GM18498 (cell line): ENCODE measurements around the gene RASL10A.

Source experiments
- ATAC-seq: cut with Tn5 transposase; IDR thresholded peaks from one replicate; pipeline ENCODE4 v1.9.1; 2021; ENCODE audit warnings: mild to moderate bottlenecking, moderate library complexity; ENCODE audit not compliant: unreplicated experiment

The RASL10A gene

GRCh38 chr22:29270475-29271271, 44.8 kb downstream of the RASL10A start:
- ATAC-seq: no peak

DNA sequence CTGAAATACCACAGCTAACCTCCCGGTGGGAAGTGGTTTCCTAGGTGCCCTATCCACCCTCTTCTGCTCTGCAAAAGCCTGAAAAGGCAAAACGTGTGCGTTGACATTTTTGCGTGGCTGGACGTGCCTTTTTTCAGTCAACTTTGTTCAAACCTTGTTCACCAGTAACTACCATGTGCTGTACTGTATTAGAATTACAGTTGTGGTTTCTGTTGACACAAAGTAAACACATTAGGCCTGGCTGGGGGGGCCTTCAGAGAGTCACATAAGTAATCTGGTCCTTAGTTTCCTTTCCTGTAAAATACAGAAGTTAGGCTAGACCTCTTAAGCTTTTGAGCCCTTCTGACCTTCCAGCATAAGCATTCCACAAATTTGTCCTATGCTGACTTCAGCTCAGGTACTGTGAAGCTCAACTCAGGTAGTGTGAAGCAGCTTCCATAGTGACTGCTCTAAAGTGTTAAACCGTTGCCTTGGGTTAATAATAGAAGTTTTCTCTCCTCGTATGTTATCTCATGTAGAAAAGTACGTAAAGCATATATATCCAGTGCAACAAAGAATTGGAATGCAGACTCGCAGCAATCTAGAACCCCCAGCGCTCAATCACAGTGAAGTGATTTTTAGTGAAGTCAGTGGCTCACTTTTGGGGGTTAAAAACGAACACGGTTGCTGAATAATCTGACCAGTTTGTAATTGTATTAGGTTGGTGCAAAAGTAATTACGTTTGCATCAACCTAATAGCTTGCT, 45.6 kb downstream of the RASL10A start:
- no peak for ATAC-seq

DNA sequence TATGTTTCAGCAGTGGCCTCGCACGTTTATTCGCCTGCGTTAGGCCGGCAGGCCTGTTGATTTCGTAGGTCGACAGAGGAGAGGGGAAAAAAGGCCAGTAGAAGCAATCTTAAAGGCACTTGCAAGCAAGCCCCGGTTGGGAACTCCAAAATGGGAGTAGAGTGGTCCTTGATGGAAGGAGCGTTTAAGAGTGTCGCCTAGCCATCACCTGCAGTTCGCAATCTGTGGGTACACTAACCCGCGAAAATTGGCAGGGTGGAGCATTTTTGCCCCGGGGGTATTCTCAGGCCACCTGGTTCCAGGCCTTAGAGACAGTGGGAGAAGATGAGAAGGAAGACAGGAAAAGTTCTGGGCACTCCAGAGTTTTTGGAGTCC, 46.3 kb downstream of the RASL10A start:
- no peak for ATAC-seq

DNA sequence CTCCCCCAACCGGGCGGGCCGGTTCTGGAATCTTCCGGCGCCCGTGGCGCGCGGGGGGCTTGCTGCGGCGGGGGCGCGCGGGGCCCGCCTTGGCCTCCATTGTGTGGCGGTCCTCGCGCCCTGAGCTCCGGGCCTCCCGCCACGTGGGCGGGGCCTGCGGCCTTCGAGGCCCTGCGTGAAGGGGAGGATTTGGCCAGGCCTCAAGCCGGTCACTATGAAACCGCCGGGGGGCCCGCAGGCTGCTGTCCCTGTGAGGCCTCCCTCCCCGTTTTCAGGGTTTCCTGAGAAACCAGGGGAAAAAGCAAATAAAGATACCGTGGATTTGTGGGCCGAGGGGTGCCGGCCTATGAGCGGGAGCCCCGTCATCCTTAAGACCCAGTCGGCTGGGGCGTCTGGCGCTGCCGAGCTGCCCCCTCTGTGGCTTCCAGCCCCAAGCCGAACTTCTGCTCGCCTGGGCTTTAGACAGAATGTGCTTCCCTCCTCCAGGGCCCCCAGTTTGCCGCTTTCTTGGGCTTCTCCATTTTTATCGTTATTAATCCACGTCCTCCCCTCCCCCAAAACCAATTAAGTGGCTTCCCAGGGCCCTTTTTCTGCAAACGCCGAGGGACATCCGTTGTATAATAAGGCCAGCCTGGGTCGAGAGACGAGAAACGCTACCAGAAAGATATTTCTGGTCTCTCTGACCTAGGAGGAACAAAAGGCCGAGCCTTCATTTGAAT, 46.8 kb downstream of the RASL10A start:
- ATAC-seq: peak; percentile 28

DNA sequence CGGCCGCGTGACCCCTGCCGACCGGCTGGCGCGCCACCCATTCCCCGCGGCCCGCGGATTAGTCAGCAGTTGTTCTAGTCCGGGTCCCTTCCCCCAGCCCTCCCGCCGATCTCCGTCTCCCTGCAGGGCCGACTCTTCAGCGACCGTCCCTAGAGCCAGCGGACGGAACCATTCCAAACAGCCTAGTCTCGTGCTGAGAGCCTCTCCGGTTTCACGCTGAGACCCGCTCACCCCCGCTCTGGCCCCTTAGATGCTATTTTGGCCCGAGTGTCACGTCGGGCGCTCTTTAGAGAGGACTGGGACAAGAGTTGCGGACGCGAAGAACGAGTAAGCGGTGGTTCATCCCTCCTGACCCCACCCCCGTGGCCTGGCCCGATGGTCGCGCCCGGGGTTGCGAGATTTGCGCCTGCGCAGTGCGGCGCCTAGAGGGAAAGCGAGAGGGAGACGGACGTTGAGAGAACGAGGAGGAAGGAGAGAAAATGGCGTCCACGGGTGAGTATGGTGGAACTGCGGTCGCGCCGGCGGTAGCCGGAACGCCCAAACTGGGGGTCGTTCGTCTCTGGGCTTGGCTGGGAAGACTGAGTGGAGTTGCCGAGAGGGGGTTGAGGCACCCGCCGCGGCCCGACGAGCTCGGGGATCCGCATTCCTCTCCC, 47.5 kb downstream of the RASL10A start, which contains the start of the genes EWSR1 and RHBDD3:
EWSR1 (plus strand) TSS at position 411 of the 653 bp plus-strand sequence; CDS start at position 480, 69 bp downstream.
RHBDD3 (minus strand) TSS at position 124 of the 653 bp plus-strand sequence. CDS start 2,355 bp downstream, outside the sequence.
- peak; percentile 81 for ATAC-seq

DNA sequence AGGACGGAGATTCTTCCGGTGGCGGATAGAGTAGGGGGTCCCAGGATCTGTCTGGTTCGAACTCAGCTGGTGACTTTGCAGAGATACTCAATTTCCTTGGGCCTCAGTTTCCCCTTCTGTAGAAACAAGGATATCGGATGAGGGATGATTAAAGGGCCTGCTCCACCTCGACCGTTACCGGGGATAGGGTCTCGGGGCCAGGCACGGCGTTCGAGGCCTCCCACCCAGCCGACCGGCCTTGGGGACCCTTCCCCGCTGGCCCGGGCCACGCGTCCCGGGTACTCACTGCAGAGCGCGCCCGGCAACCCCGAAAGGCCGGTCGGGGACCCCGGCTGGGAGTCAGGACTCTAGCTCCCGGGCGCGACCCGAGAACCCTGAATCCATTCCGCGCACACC, 48.0 kb downstream of the RASL10A start:
- ATAC-seq: peak; percentile 35

DNA sequence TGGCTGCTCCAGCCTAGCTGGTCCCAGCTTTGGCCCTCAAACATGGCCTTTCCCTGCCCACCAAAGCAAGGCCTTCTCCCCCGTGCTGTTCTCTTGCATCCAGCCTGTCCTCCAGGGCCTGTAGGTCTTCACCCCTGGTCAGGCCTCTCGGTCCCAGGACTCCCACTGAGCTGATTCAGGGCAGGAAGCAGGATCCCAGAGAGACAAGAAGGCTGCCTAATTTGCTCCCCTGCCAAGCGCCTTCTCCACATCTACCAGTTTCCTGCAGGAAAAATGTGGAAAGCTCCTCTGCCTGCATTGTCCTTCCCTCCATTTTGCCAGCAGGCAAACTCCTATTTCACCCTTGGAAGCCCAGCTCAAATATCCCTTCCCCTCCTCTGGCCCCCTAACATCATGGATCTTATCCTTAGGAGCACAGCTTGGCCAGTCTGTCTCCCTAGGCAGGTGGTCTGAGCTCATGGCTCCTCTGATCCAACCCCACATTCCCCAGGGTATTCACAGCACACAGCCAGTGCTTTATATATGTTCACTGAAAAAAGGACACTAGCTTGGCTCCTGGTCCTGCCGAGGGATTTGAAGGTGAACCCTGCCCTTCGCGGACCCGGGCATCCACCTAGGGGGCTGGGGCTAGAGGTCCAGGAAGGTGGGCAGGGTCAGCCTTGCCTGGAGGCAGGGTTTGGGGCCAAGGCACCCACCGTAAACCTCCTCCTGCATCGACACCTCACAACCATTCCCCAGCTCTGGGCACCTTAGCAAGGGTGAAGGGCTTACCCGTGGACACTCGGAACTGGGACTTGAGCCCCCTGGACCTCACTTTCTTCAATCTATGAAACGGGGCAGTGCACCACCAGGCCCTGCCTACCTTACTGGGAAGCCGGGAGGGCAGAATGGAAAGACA, 48.7 kb downstream of the RASL10A start:
- ATAC-seq: no peak

- no peak for ATAC-seq
Measured at GRCh38 chr22:29265929-29266328, 49.6 kb downstream of the RASL10A start.

GRCh38 chr22:29265305-29265704, 50.2 kb downstream of the RASL10A start:
- no peak for ATAC-seq

DNA sequence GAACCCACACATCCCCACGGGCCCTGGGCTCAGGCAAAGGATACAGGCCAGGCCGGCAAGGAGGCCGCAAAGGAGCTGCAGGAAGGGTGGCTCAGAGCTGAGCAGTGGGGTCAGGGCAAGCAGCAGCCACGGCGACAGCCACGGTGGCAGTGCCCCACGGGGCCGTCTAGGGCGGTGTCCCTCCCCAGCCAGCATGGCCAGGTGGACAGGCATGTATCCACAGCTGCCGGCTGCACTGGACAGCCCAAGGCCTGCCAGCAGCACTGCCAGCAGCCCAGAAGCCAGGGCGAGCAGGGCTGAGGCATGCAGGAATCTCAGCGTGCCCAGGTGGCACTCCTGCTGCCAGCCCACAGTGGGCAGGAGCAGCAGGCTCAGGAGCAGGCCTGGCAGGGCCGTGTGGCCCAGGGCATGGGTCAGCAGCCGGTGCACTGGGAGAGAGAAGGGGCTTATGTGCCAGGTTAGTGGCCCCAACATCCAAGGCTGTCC, 51.7 kb downstream of the RASL10A start:
- no peak for ATAC-seq
